Mammary epithelial cell (primary cell): Measurements from ENCODE around the gene ANO5.
"Not testable (repeated sequence)": the region's sequence is repeated elsewhere in the genome, so short reads cannot be mapped to it uniquely, and the experiment has no call there.

Experiments used
- EZH2 ChIP-seq: IDR thresholded peaks from 2 replicates; pipeline ENCODE4 v1.6.1; 2012; ENCODE audit warnings: low read length, inconsistent platforms, borderline replicate concordance
- TF ChIP-seq, protein P1 (sequence below), 2 donors: IDR thresholded peaks in 1 of 2; conservative IDR thresholded peaks in 1 of 2; 2 replicates each; pipeline ENCODE4 v1.5.1; 2011 to 2012; ENCODE audit warnings: inconsistent platforms in 2 of 2, low read length in 2 of 2, mild to moderate bottlenecking in 2 of 2, control low read depth in 1 of 2, low read depth in 1 of 2; ENCODE audit not compliant: insufficient read depth in 1 of 2; ENCODE audit errors: extremely low read depth in 1 of 2

DNA sequence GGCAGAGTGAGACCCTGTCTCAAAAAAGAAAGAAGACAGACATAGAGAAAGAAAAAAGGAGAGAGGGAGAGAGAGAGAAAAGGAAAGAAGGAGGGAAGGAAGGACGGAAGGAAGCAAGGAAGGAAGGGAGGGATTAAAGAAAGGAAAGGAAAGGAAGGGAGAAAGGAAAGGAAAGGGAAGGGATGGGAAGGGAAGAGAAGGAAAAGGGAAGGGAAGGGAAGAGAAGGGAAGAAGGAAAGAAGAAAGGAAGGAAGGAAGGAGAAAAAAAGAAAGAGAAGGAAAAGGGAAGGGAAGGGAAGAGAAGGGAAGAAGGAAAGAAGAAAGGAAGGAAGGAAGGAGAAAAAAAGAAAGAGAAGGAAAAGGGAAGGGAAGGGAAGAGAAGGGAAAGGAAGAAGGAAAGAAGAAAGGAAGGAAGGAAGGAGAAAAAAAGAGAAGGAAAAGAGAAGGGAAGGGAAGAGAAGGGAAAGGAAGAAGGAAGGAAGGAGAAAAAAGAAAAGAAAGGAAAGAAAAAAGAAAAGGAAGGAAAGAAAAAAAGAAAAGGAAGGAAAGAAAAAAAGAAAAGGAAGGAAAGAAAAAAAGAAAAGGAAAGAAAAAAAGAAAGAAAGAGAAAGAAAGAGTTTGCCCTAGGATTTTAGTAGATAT is 76.2 kb downstream of the ANO5 start:
- TF ChIP-seq, protein P1, sequence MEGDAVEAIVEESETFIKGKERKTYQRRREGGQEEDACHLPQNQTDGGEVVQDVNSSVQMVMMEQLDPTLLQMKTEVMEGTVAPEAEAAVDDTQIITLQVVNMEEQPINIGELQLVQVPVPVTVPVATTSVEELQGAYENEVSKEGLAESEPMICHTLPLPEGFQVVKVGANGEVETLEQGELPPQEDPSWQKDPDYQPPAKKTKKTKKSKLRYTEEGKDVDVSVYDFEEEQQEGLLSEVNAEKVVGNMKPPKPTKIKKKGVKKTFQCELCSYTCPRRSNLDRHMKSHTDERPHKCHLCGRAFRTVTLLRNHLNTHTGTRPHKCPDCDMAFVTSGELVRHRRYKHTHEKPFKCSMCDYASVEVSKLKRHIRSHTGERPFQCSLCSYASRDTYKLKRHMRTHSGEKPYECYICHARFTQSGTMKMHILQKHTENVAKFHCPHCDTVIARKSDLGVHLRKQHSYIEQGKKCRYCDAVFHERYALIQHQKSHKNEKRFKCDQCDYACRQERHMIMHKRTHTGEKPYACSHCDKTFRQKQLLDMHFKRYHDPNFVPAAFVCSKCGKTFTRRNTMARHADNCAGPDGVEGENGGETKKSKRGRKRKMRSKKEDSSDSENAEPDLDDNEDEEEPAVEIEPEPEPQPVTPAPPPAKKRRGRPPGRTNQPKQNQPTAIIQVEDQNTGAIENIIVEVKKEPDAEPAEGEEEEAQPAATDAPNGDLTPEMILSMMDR (conservative IDR thresholded peaks at IDR 0.05 in 1 of 2, IDR thresholded peaks at IDR 0.05 in 1 of 2; ENCODE audit: extremely low read depth in 1 of 2, insufficient read depth in 1 of 2, low read depth in 1 of 2, low read length in 2 of 2): not testable (repeated sequence)
- not testable (repeated sequence) for TF ChIP-seq EZH2
